Stromal cell of bone marrow (primary cell): ENCODE measurements around the gene HDAC1.

Experiments used
- DNase-seq: peaks from one replicate; pipeline ENCODE4 v3.0.0-alpha.2; 2012; ENCODE audit warnings: low read depth

Gene HDAC1

DNA sequence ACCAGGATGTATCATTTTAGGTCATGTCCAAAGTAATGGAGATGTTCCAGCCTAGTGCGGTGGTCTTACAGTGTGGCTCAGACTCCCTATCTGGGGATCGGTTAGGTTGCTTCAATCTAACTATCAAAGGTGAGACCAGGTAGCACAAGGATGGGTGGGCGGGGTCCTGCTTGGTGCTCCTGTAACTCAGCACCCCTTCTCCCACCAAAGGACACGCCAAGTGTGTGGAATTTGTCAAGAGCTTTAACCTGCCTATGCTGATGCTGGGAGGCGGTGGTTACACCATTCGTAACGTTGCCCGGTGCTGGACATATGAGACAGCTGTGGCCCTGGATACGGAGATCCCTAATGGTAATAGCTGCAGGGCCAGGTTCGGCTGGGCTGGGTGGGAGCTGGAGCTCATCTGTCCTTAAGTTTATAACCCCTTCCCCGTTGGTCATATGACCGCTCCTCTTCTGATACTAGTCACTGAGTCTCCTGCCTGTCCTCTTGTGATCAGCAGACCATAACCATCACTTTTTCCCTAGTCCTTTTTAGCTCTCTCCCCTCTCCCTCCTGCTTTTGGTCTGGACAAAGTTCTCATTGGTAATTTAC lies 38.8 kb downstream of the HDAC1 start:
- no peak for DNase-seq

DNA sequence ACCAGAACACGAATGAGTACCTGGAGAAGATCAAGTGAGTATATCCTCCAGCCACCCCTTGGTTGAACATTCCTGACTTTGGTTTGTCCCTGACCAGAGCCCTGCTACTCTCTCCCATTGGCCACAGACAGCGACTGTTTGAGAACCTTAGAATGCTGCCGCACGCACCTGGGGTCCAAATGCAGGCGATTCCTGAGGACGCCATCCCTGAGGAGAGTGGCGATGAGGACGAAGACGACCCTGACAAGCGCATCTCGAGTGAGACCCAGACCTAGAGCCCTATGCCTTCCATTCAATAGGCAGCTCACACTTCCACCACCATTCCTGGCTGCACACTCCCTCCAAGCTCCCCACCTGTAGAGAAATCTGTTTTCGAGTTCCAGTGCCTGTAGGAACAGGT lies 39.7 kb downstream of the HDAC1 start:
- DNase-seq, result no peak

- DNase-seq, result no peak
These were observed 40.6 kb downstream of the HDAC1 start for GRCh38 chr1:32332290-32333079.

DNA sequence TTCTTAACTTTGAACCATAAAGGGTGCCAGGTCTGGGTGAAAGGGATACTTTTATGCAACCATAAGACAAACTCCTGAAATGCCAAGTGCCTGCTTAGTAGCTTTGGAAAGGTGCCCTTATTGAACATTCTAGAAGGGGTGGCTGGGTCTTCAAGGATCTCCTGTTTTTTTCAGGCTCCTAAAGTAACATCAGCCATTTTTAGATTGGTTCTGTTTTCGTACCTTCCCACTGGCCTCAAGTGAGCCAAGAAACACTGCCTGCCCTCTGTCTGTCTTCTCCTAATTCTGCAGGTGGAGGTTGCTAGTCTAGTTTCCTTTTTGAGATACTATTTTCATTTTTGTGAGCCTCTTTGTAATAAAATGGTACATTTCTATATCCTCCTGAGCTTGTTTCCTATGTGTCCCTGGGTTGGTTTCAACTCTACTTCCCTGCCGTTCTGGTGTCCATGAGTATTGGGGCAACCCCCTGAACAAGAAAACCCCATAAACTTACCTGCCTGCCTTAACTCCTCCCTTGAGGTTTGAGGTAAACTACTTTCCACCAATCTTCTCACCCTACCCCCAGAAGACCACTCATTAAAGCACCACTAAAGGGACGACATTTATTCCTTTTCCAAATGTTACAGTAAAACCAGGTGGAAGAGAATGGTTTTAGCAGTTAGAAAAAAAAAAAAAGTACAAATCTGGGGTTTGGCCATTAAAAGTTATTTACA lies 41.5 kb downstream of the HDAC1 start:
- no peak for DNase-seq

GRCh38 chr1:32334274-32334861 lies 42.5 kb downstream of the HDAC1 start:
- no peak for DNase-seq

DNA sequence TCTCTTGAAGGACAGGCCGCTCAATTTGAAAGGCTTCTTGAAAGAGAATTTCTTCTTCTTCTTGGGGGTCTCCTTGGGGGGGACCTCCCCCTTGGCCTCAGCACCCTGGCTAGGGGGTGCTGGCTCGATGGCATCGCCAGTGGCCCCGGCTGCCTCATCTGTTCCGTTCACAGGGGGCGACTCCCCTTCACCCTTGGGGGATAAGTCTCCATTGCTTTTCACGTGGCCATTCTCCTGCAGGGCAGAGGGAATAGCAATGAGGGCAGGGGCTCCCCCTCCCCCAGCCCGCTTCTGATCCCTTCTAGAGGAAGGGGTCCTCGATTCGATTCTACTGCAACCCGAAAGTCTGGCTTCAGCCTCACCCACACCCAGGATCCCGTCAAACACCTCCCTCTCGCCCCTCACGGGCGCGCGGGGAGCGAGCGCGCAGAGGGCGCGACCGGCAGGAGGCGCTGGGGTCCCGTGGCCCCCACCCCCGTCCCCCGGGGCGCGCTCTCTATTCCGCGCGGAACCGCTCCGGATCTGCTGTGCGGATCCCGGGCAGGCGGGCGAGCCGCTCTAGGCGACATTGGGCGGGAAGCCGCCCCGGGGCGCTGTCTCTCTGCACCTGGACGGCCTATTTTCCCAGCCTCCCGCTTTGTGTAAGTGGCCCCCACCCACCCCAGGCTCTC lies 43.1 kb downstream of the HDAC1 start:
- DNase-seq, result no peak

- no peak for DNase-seq
These were observed 43.6 kb downstream of the HDAC1 start for GRCh38 chr1:32335535-32335789.

DNA sequence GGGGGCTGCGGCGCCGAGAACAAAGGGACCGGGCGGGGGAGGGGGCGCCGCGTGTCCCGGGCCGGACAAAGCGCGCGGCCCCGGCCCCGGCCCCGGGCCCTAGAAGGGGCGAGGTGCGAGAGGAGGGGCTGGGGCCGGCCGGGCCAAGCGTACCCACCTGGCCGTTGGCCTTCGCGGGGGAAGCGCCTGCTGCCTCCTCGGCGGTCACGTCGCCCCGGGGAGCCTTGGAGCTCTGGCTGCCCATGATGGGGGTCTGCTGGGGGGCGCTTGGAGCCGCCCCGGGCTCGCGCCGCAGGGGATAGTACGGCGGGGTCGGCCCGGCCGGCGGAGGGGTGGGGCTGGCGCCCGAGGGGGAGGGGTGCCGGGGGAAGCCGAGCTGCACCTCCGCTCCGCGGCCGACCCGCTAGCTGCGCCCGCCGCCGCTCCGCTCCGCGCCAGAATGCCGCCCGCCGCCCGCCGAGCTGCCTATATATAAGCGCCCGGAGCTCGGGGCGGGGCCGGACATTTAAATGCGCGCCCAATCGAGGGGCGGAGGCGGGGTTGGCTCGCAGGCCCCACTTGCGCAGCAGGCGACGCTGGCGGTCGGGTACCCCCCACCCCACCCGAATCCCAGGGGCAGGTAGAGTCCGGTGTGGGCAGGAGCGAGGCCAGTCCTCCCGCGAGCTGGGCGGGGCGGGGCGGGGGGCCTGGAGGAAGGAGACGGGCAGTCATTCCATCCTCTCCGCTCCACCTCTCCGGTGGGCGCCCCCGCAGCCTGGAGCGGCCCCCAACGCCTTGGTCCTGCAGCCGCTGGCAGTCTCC lies 44.1 kb downstream of the HDAC1 start, which contains the start of gene MARCKSL1:
Gene MARCKSL1, minus strand, starts transcription at position 444 of the 801 bp plus-strand sequence. Its CDS starts 200 bp downstream, at position 244.
- DNase-seq, result no peak

- no peak for DNase-seq
These were observed 44.7 kb downstream of the HDAC1 start for GRCh38 chr1:32336591-32336932.

DNA sequence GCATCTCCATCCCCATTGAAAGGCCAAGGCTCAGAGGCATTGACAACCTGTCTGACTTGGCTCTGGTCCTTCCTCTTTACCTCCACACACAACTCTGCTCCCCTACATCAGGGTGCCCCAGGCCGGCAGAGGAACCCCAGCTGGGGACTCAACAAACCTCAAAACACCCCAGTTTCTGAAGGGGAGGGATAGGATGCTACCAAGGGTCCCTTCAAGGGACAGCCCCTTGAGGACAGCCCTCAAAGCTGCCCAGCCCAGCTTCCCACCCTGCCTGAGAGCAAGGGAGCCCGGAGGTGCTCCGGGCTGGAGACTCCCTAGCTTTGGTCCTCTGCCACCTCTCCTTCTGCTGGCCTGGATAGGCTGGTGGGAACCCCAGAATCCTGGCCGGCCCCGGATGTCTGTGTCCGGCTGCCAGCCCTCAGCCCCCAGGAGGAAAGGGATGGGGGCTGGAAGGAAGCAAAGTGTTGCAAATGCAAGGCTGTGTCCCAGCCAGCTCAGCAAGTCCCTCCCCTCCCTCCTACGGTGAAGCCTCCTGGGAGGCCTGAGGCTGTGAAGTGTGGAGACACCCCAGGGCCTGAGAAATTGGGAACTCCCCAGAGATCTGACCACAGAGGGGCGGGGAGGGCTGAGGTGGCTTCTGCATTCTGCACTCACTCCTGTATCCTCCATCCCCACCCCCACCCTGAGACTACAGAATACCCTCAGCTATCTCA lies 45.2 kb downstream of the HDAC1 start:
- DNase-seq, result no peak

DNA sequence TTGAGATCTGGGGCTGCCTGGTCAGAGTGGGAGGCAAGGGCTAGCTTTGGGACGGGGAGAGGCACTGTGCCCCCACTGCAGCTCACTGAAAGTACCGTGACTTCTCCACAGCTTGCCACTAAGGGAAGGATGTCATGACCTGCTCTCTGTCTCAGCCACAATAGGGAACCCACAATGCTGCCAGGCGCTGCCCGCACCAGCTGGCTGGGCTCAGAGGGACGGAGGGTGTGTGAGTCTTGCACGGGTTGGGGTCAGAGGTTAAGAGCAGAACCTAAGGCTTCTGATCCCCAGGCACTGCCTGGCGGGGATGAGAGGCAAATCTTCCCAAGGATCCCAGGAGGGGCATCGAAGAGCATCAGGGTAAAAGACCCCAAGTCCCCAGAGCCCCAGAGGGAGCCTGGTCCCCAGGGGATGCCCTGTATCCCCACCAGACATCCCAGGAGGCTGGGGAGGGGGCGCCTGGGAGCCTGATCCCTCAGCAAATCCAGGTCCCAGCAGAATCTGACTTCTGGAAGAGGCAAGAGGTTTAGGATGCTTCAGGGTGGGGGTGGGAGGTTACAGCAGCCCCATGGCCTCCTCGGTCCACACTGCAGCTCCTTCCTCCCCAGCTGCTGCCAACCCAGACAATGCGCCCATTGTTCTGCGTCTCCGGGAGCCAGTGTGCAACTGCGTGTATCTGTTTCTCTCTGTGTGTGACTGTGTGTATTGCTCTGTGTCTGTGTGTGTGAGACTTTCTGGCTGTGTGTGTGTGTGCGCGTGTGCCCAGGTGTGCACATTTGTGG lies 46.2 kb downstream of the HDAC1 start:
- no peak for DNase-seq

GRCh38 chr1:32338637-32339145 lies 46.8 kb downstream of the HDAC1 start:
- no peak for DNase-seq

- no peak for DNase-seq
These were observed 47.6 kb downstream of the HDAC1 start for GRCh38 chr1:32339363-32339978.

GRCh38 chr1:32341186-32341757 lies 49.4 kb downstream of the HDAC1 start:
- no peak for DNase-seq

DNA sequence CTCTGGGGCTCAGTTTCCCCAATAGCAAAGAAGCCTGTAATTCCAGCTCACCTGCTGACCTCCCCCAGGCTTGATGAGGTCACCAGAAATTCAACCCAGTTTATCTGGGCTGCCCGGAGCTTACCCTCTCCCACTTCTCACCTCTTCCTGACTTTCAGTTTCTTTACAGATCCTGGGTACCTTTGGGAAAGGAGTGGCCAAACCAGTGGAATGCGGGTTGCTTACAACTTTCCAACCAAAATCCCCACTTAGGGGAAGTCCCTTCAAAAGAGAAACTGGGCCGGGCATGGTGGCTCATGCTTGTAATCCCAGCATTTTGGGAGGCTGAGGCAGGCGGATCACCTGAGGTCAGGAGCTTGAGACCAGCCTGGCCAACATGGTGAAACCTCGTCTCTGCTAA lies 50.1 kb downstream of the HDAC1 start:
- no peak for DNase-seq

DNA sequence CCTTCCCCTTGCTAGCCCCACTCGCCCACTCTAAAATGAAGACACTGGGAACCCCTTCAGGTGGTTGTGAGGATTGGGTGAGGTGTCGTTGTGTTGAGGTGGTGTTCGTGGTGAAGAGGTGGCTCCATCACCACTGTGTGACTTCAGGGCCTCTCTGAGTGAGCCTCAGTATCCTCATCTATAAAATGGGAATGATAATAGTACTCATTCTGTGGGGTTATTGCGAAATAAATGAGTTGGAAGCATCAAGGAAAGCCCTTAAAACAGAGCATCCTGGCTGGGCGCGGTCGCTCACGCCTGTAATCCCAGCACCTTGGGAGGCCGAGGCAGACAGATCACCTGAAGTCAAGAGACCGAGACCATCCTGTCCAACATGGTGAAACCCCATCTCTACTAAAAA lies 50.8 kb downstream of the HDAC1 start:
- no peak for DNase-seq

DNA sequence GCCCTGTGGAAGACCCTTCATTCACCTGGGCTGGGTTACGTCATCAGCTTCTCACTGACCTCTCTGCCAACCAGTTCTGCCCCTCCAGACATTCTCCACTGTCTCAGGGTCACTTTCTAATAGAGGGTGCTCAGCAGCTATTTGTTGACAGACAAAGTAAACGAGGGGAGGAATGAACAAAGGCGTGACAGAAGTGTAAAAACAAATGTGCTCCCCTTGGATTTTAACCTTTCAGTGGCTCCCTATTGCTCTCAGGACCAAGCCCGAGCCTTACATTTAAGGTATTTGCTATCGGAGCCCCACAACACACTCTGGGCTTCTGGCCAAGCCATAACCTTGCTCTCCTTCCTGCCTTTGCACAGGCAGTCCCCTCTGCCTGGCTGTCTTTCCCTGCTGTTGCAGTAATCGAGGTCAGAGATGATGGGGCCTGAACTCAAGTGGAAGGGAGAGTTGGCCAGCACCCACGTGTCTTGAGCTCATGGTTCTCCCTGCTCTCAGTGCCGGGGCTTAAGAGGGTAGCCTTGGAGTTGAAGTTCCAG lies 53.5 kb downstream of the HDAC1 start:
- no peak for DNase-seq

GRCh38 chr1:32346532-32347157 lies 54.8 kb downstream of the HDAC1 start:
- no peak for DNase-seq
